IPS-NIHi7 (cell line): ENCODE measurements around the gene SYT17.
A peak's percentile ranks its signal among the peaks of the same experiment; 100 is the strongest.

ENCODE experiments used
- DNase-seq: peaks from one replicate; pipeline ENCODE4 v3.0.0; 2012; ENCODE audit warnings: mixed read lengths; ENCODE audit errors: extremely low spot score

The SYT17 gene

DNA sequence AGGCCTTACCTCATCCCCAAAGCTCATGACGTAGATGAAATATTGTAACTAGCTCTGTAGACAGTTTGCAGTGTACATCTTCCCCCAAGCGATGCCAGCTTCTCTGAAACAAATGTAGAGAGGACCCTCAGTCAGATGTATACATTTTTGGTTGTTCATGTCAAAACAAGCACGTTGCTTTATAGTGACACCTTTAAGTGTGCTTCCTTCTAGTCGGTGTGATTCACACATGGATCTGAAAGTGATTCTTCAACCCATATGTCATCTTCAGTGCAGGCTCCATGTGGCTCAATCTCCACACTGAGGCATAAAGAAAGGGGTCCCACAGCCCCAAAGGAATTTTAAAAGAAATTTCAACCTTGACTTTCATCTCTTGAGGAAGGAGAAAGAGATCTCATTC is 86.6 kb downstream of the SYT17 start:
- no peak for DNase-seq

DNA sequence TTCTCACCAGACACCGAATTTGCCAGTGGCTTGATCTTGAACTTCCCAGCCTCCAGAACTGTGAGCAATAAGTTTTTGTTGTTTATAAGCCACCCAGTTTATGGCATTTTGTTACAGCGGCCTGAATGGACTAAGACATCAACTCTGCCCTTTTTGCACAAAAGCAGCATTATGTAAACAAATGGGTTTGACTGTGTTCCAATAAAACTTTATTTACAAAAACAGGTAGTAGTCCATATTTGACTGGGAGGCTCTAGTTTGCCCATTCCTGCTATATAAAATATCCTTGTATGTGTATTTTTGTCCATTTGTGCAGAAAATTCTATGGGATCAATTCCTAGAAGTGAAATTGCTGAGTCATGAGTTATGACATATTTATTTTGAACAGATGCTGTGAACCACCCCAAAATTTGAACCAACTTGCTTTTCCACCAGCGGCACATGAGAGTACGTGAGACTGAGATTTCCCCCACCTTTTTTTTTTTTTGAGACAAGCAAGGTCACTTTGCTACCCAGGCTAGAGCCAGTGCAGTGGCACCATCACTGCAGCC is 96.2 kb downstream of the SYT17 start:
- no peak for DNase-seq

DNA sequence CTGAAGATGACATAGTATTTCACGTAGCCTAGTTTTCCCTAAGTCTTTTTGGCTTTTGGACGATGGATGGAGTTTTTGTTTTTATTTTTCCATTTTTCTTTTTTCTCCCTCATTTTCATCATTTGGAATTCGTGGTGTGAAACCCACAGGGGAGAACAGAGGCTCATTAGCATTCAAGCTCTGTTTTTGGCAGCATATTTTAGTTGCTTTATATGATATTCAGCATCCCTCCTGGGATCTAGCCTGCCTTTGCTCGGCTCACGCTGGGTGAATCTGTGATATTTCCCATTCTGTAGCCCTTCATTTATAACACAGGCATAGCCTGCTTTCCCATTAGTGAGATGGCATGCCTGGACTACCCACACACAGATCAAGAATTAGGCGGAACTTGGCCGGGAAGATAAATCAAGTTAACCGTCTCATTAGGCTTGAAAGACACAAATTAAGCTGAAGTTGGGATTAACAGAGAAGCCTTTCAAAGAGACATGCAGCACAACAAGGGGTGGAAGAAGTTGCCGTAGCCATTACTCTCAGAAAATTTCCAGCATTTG is 97.4 kb downstream of the SYT17 start:
- no peak for DNase-seq

DNA sequence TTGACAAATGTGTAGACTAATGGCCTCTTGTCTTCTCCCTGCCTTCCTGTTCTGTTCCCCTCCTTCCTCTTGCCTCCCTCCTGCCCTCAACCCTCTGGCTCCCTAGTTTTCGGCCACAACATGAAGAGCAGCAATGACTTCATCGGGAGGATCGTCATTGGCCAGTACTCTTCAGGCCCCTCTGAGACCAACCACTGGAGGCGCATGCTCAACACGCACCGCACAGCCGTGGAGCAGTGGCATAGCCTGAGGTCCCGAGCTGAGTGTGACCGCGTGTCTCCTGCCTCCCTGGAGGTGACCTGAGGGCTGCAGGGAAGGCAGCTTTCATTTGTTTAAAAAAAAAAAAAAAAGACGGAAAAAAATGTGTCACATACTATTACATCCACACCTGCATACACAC is 98.7 kb downstream of the SYT17 start:
- DNase-seq = no peak

DNA sequence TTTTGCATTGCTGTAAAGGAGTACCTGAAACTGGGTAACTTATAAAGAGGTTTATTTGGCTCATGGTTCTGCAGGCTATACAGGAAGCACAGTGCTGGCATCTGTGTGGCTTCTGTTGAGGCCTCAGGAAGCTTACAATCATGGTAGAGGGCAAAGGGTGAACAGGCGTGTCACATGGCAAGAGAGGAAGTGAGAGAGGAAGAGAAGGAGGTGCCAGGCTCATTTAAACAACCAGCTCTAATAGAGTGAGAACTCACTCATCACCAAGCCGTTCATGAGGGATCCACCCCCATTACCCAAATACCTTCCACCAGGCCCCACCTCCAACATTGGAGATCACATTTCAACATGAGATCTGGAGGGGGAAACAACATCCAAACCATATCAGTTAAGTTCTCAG is 101.1 kb downstream of the SYT17 start:
- DNase-seq = no peak

DNA sequence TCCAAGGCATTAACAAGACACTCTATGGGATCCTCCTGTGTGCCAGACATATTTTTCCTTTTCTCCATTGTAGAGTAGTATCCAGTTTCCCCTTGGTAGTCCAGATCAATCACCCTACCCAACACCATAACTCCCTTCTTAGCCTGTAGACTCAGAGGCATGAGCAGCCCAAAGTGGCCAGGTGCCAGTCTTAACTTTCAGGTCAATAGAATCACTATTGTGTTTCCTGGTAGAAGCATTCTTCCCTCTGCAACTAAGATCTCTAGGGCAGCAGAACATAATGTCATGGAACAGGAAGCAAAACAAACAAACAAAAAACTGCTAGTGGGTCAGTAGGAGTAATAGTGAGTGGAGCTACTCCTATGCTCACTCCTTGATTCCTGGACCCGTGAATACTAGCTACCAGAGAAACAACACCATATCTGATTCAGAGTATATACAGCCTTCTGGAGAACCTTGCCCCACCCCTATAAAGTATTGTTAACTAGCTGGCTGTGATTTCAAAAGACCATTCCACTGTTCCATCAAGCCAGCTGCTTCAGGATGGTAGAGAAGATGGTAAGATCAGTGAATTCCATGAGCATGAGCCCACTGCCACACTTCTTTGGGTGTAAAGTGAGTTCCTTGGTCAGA is 106.2 kb downstream of the SYT17 start:
- DNase-seq = no peak

DNA sequence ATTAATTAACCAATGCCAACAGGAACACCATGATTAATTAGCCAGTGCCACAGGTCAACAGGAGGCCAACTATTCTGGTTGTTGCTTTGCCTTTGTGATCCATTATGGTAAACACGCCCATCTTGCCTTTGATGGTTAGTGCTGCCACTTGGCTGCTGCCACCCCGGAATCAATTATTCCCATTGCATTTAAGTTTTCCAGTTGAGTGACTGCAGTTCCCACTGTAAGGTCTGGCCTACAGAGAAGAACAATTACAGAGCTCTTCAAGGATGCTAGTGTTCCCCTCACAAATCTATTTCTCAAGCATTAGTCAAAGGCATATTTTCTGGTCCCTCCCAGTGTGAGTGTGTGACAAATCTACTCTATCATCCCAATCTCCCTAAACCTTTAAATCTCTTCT is 110.4 kb downstream of the SYT17 start:
- no peak for DNase-seq

DNA sequence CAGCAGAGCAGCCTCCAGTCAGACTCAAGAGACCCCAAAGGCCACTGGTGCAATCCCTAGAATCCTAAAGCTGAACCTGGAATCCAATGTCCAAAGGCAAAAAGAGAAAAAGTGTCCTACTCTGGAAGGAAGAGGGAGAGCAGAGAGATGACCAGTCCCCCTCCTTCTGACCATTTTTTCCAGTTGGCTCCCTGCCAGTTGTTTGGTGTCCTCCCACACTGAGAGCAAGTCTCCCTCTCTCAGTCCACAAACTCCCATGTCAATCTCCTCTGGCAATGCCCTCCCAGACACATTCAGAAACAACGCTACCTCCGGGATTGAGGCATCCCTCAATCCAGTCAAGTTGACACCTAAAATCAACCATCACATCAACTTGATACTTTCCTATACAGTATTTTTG is 113.2 kb downstream of the SYT17 start:
- no peak for DNase-seq

DNA sequence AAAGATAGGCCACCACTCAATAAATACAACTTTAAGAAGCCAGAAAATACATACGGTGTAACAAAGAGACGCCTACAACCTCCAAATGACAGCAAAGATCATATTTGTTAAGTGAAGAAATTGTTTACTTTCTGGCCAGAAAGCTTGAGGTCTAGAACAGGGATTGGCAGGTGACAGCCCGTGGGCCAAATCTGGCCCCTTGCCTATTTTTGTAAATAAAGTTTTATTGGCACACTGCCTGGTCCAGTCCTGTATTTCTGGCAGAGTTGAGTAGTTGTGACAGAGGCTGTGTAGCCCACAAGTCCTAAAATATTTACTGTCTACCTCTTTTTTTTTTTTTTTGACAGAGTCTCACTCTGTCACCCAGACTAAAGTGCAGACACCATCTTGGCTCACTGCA is 114.1 kb downstream of the SYT17 start:
- DNase-seq = no peak

DNA sequence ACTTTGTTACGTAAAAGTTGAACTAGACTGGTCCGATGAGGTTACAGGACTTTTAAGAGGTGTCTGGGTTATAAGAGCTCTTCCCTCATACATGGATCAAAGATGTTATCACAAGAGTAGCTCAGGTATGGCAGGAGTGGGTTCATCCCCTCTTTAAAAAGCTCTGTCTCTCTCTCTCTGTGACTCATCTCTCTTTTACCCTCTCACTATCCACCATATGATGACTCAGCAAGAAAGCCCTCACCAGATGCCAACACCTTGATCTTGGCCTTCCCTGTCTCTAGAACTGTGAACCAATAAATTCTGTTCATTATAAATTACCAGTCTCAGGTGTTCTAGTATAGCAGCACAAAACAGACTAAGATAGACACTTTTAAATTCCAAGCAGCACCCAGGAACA is 115.6 kb downstream of the SYT17 start:
- DNase-seq = no peak

DNA sequence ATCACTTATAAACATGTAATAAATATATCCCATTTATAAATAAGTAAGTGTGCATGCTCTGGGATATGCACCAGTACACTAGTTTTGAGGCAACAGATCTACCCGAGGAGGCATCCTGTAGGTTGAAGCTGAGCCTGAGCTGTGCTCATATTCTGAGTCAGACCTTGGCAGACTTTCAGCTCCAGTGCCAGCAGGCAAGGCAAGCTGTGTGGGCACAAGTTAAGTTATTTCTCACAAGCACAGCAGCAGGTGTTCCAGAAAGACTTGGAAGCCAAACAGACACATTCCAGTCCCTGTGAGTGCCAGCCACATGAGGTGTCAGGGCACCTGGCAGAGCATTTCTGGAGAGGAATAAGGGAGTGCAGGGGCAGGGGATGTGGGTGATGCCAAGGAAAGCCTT is 116.2 kb downstream of the SYT17 start:
- DNase-seq = no peak

DNA sequence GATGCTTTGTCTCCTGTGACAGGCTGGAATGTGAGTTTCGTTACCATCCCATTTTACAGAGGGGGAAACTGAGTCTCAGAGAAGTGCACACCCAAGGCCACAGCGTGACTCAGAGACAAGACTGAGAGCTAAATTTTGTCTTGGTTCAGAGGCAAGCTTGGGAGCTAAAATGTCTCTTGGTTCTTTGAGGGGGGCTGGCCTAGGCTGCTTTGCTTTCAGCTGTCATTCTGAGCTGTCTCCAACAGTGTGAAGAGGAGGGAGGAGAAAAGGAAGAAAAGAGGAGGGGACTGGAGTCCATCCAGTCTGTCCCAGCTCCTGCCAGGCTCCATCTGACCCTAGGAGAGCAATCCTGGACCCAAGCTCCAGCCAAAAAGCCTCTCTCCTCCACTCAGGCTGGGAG is 117.4 kb downstream of the SYT17 start, which contains the start of gene CLEC19A:
TSS of gene CLEC19A (plus strand) at position 301 of the 400 bp plus-strand sequence. CDS start 121 bp downstream, outside the sequence.
- DNase-seq = no peak

DNA sequence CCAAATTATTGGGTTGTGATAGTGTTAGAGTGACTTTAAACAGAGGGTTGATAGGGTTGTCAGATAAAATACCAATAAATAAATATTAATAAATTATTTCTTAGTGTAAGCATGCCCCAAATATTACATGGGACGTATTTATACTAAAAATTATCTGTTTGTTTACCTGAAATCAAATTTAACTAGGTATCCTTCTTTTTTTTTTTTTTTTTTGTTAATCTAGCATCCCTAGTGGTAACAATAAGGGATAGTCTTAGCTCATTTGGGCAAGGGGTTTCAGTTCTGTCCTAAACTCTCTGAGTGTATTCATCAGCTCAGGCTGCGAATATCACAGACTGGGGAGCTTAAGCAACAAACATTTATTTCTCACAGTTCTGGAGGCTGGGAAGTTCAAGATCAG is 118.8 kb downstream of the SYT17 start:
- DNase-seq = no peak

DNA sequence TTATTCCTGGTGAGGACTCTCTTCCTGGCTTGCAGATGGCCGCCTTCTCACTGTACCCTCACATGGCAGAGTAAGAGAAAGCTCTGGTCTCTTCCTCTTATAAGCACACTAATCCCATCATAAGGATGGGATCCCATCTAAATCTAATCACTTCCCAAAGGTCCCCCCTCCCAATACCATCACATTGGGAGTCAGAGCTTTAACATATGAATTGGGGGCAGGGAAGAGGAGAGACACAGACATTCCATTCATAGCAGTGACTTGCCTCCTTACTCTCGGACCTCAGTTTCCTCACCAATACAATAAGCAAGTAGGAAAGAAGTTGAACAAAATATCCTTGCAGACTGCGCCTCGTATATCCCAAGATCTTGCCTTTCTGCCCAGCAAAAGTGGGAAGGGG is 119.2 kb downstream of the SYT17 start:
- no peak for DNase-seq

DNA sequence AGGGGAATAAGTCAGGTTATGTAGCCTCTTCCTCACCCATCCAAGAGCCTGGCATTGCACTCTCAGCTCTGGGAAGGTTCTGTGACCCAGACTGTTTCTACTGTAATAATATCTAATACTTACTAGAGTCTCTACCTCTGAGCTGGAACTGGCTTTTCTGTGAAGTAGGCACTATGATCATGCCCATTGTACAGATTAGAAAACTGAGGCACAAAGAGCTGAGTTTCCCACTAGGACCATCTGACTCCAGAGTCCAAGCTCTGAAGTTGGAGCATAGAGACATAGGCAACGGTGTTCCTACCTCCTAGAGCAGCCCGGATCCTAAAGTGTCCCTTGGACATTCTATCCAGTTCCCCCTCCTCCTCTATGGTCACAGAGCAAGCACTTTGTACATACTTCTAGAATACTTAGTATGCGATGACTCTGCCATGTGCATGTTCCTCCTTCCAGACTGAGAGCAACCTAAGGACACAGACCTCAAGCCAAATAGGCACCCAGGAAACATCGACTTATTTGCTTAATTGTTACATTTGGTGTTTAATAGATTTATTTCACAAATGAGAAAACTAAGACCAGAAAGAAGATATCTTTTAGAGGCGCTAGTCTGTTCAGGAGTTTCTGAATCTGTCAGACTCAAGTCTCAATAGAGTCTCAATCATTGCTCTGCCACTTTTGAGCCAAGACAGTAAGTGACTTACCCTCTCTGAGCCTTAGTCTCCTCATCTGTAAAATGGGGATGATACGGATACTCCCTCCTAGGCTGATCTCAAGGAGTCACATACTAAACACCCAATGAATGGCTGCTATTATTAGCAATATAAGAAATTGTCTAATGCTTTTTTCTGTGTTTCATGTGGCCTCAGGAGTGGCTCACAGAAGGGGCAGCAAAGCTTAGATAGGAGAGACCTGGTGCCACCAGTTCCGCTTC is 121.1 kb downstream of the SYT17 start:
- no peak for DNase-seq

DNA sequence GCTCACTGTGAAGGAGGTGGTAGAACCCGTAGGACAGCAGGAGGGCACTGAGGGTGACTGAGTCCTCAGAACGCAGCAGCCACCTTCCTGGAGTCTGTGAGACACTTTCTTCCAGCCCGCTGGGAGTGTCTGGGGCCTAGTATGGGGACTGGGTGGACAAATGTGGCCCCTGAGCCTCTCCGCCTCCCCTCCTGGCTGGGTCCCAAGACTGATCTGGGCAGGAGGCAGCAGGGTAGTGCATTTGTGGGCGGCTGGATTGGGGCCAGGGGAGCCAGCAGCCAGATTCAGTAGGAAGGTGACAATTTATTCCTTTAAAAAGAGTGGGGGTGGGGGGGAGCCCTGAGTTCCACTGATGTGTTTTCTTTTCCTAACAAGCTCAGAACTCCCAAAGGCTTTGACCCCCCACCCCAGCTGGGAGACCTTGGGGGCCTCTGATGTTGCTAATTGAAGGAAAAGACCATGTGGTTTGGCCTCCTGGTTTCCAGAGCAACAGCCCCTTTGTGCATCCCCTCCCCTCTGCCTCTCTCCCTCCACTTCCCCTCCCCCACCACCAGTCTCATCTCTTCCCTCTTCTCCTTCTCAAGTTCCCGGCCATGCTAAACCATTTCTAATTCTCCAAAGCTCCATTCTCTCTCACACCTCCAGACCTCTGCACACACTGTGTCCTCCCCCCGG is 121.9 kb downstream of the SYT17 start:
- DNase-seq = peak; percentile 57

DNA sequence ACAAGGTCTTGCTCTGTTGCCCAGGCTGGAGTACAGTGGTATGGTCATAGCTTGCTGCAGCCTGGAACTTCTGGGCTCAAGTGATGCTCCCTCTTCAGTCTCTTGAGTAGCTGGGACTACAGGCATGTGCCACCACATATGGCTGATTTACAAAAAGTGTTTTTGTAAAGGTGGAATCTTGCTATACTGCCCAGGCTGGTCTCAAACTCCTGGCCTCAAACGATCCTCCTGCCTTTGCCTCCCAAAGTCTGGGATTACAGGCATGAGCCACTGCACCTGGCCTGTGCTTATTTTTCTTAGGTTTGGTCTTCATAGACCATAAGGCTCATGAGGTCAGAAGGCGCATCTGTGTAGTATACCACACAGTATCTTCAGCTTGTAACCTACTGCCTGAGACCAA is 122.8 kb downstream of the SYT17 start:
- no peak for DNase-seq

DNA sequence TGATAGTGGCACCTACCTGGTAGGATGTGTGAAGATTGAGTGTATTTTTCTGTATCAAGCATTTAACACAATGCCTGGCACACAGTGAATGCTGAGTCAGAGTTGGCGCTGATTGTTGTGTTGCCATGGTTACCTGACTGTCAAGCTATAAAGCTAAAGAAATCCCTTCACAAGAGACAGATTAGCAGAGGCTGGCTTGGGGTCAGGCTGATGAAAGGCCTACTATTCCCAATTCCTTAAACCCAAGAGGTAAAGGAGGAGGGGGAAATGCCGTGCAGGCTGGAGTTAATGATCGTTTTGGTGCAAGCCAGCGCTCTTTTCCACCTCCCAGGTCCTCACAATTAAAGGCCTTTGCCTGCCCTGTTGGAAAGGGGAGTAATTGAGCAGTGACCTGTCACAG is 123.4 kb downstream of the SYT17 start:
- no peak for DNase-seq

DNA sequence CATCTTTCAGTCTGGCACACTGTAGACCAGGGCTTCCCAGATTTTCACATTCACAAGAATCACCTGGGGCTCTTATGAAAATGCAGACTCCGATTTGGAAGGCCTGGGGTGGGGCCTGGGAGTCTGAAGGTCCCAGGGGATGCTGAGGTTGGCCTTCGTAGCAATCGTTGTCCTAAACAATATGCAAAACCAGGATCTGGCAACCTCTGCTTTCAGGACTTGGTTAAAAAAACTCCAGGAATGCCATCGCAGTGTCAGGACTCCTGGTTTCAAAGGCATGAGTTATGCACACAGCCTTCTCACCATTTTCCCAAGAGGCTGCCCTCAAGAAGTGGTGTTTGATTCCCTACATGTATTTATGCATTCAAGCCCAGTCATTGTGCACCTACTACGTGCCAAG is 124.1 kb downstream of the SYT17 start:
- no peak for DNase-seq

DNA sequence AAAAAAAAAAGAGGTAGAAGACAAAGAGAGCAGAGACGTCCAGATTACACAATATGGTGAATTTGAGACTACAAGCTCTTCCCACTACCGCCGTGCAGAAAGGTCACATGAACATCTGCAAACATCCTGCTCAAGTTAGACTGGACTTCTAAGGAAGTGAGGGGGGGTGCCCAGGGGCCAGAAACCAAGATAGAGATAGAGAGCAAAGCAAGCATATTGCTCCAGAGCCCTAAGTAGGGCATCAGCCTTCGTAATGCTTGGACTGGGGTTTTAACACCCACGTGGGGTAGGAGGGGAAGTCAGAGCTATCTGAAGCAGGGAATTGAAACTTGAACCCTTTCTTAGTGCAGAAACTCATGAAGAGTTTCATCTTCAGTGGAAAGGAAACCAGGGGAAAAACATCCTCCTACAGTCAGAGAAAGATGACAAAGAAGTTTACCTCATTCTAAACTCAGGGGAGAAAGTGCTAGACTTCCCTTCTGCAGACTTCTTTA is 126.2 kb downstream of the SYT17 start:
- no peak for DNase-seq

DNA sequence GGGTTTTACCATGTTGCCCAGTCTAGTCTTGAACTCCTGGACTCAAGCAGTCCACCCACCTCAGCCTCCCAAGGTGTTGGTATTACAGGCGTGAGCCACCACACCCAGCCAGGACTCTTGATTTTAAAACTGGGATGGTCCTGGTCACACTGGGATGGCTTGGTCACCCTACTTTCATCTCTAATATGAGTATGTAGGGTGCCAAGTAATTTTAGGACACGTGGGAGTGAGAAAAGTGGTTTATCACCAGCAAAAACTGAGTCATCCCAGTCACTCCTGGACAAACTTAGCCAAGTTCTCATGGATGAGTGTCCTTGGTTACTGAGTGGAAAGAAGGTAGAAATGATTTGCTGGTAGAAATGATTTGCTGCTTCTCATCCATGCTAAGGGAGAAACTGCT is 127.4 kb downstream of the SYT17 start:
- DNase-seq = no peak

DNA sequence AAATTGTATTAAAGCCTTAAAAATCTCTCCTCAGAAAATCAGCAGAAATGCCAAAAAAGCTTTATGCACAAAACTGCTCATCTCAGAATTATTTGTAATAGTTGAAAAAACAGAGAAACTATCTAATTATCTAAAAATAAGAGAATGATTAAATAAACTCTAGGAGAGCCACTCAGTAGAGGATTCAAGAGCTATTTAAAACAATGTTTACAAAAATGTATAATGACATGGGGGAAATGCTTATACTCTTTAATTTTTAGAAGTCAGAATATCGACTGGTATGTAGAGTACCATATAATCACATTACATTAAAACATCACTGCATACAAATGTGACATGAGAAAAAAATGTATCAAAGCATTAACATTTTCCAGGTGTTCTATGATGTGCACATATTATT is 129.4 kb downstream of the SYT17 start:
- DNase-seq = no peak
